Thyroid gland (tissue), 4 donors: ENCODE results near the gene HBE1.

Experiments used
- POLR2A ChIP-seq, 2 donors: fragments of 450-650 bp; IDR thresholded peaks; one replicate each; pipeline ENCODE4 v1.6.1; 2017; ENCODE audit warnings: antibody characterized with exemption in 2 of 2, mild to moderate bottlenecking in 2 of 2, moderate library complexity in 1 of 2
- TF ChIP-seq, protein P1 (sequence below), 6 experiments: fragments of 200-600 bp in 3 of 6; fragments of 450-650 bp in 3 of 6; sonication (generic) in 3 of 6; IDR thresholded peaks; one replicate each; pipeline ENCODE4 v1.5.1; 2016 to 2019; ENCODE audit warnings: antibody characterized with exemption in 6 of 6, mild to moderate bottlenecking in 2 of 6, inconsistent platforms in 1 of 6, moderate library complexity in 1 of 6

DNA sequence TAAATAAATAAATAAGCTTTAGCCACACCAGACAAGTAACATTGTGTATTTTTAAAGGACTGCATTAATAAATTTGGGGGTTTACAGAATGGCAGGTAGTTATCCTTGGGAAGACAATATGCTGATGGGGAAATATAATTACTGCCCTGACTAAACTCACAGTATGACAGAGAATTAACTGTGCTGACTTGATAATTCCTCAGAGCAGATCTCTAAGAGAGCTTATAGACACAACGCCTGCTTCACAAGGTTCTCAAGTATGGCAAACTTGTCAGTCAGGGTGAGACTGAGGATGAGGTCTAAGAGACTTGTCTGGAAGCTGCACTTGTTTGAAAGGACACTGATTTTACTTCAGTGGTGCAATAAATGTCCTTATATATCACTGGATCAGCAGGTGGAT is 28.7 kb upstream of the HBE1 start:
- TF ChIP-seq, protein P1, sequence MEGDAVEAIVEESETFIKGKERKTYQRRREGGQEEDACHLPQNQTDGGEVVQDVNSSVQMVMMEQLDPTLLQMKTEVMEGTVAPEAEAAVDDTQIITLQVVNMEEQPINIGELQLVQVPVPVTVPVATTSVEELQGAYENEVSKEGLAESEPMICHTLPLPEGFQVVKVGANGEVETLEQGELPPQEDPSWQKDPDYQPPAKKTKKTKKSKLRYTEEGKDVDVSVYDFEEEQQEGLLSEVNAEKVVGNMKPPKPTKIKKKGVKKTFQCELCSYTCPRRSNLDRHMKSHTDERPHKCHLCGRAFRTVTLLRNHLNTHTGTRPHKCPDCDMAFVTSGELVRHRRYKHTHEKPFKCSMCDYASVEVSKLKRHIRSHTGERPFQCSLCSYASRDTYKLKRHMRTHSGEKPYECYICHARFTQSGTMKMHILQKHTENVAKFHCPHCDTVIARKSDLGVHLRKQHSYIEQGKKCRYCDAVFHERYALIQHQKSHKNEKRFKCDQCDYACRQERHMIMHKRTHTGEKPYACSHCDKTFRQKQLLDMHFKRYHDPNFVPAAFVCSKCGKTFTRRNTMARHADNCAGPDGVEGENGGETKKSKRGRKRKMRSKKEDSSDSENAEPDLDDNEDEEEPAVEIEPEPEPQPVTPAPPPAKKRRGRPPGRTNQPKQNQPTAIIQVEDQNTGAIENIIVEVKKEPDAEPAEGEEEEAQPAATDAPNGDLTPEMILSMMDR (IDR thresholded peaks at IDR 0.05), result no peak
- no peak for TF ChIP-seq POLR2A (IDR thresholded peaks at IDR 0.05)
